Measurements from ENCODE around the gene CRB3. TPM values are rescaled to one million over a fixed set of nuclear protein-coding genes. Genes with fewer than 3 reads are reported as not detected.

Gene CRB3
- total RNA-seq, 3 donors from 2014 or later: 0.48 to 30.7 (median 24.6) TPM

DNA sequence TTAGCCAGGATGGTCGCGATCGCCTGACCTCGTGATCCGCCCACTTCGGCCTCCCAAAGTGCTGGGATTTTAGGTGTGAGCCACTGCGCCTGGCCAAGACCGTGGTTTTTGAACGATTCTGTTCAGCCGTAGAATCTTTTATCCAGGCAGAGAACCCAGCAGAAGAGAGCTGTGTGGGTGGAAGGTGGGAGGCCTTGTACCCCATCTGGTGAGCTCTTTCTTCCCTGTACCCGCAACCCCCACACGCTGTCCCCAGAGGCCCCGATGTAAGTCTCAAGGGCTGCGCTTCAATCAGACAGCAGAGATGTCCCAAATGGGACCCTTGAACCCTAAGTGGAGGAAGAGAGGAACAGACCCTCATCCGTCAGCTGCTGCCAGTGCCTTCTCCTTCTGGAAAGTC lies 8.1 kb upstream of the CRB3 start:
- no peak for DNase-seq (ENCODE audit: low spot score in 2 of 2)
- intact Hi-C loops (cut with DNase I; ENCODE audit: low total_unique reads): loop anchor here (1.0 kb wide), 1 partner anchor 32 kb away; the partner anchor contains the start of gene KHSRP
- H3K9me3 ChIP-seq: peaks cover 10 to 12% of the 10 kb centered on the region in 2 donors
- peaks cover 12% of the 10 kb centered on the region for H3K36me3 ChIP-seq
- H3K27me3 ChIP-seq: no peaks in the 10 kb centered on the region
- no peak overlapping the region for H3K4me3 ChIP-seq
- H3K27ac ChIP-seq: no peak overlapping the region
- peaks cover 0 to 4% of the 10 kb centered on the region in 2 donors for H3K4me1 ChIP-seq
- no peak for TF ChIP-seq POLR2AphosphoS5 (IDR thresholded peaks at IDR 0.05)

DNA sequence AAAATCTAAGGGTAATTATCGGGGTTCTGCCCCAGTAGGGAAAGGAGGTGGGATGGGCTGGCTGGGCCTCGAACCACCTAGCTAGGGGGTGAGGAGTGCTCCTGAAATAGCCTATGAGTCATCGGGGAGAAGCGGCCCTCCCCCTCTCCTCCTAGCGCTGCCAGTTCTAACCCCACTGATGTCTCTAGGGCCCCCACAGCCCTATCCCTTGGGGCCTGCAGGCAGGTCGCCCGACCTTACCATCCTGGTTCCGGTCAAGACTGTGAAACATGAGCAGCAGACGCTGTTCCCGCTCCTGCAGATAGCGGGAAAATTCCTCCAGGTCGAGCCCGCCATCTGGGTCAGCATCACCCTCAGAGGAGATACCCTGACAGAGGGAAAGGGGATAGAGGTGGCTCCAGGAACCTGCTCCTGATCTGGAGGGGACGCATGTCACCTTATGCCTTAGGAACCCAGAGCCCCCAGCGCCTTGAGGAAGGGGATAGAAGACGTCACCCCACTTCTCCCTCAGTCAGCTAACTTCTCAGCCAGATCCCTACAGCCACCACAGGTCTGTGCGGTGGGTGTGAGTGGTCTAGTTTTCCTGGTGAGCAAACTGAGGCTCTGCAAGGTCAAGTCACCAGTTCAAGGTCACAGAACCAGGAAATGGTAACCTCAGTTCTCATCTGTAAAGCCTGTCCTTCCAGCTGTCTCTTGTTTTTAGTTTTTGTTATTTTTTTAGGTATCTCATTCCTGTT lies 5.9 kb upstream of the CRB3 start:
- Histone ChIP-seq H3K4me1 (peaks cover 0 to 4% of the 10 kb centered on the region in 2 donors), H3K4me3 (peak overlapping the region in 1 of 3 donors; percentile 96), H3K27me3 (no peaks in the 10 kb centered on the region), H3K27ac (no peak overlapping the region), H3K36me3 (peaks cover 12% of the 10 kb centered on the region), H3K9me3 (peaks cover 10 to 12% of the 10 kb centered on the region in 2 donors)
- intact Hi-C loops (cut with DNase I; ENCODE audit: low total_unique reads): no loop called here
- TF ChIP-seq POLR2AphosphoS5 (IDR thresholded peaks at IDR 0.05) (no peak), POLR2A (IDR thresholded peaks at IDR 0.05) (no peak)
- TF ChIP-seq, protein P1, sequence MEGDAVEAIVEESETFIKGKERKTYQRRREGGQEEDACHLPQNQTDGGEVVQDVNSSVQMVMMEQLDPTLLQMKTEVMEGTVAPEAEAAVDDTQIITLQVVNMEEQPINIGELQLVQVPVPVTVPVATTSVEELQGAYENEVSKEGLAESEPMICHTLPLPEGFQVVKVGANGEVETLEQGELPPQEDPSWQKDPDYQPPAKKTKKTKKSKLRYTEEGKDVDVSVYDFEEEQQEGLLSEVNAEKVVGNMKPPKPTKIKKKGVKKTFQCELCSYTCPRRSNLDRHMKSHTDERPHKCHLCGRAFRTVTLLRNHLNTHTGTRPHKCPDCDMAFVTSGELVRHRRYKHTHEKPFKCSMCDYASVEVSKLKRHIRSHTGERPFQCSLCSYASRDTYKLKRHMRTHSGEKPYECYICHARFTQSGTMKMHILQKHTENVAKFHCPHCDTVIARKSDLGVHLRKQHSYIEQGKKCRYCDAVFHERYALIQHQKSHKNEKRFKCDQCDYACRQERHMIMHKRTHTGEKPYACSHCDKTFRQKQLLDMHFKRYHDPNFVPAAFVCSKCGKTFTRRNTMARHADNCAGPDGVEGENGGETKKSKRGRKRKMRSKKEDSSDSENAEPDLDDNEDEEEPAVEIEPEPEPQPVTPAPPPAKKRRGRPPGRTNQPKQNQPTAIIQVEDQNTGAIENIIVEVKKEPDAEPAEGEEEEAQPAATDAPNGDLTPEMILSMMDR (IDR thresholded peaks at IDR 0.05): no peak
- DNase-seq (ENCODE audit: low spot score in 2 of 2): no peak

DNA sequence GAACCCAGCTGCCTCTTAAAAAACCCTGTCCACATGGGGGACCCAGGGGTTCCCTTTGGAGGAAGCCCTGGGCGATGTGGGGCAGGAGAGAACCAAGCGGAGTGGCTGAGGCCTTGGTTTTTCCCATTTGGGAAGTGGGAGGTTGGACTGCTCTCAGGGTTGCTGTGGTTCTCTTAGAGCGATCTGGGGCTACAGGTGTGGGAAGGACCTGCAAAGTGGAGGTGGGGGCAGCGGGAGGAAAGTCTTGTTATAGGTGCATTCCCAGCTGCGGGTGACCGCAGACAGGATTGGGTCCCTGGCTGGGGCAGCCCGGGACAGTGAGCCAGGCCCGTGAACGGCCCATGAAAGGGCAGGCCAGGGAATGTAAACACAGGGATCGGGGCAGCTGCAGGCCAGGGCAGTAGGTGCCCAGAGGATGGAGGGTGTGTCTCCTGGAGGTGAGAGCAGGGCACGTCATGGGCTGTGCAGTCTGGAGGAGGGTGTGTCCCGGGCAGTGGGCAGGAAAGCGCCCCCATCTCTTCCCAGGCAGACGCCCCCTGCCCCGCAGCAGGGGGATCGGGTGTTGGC lies 5.3 kb upstream of the CRB3 start:
- intact Hi-C loops (cut with DNase I; ENCODE audit: low total_unique reads): no loop called here
- Histone ChIP-seq H3K27ac (peak overlapping the region; percentile 40 to 57), H3K36me3 (peaks cover 8% of the 10 kb centered on the region), H3K9me3 (peaks cover 7 to 9% of the 10 kb centered on the region in 2 donors), H3K4me1 (peaks cover 0 to 4% of the 10 kb centered on the region in 2 donors), H3K27me3 (no peaks in the 10 kb centered on the region), H3K4me3 (peak overlapping the region; percentile 59 to 96 (median 80))
- no peak for DNase-seq (ENCODE audit: low spot score in 2 of 2)
- TF ChIP-seq POLR2AphosphoS5 (IDR thresholded peaks at IDR 0.05): no peak

DNA sequence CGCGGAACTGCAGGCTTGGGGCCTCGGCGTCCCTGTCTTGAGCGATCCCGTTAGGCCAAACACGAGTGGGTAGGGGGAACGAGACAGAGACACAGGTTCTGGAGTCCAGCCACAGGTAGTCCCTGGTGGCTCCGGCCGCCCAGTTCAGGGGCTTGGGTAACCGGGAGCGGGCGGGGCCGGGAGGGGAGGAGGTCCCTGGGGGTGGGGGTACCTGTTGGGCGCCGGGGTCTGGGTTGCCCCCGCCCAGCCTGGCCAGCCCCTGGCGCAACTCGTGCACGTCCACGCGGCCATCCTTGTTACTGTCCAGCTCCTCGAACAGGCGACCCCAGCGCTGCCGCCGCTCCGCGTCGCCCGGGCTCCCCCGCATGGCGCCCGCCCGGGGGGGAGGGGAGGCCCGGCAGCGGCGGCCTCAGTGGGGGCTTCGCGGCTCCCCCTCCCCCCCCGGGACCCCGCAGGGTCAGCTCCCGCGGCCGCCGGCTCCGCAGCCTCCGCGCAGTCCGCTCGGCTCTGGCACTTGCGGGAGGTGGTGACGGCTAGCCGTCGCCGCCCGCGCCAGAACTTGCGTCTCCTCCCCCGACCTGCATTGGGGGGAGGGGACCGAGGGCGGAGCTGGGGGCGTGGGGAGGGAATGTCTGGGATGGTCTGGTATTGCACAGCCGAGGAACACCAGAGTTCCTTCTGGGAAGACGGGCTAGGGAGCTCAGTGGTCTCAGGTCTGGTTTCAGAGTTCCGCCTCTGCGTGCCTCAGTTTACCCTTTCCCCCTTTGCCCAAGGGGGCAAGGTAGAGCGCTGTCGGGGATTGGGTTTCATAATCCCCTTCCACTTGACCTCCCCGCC lies 4.6 kb upstream of the CRB3 start, which contains the start of gene SLC25A23:
Gene SLC25A23, minus strand, starts transcription at position 531 of the 837 bp plus-strand sequence. Its CDS starts 164 bp downstream, at position 367.
- peak; percentile 38 to 64 for DNase-seq (ENCODE audit: low spot score in 2 of 2)
- Histone ChIP-seq H3K9me3 (peaks cover 0 to 2% of the 10 kb centered on the region in 2 donors), H3K4me3 (peak within 1 kb of the TSS; percentile 59 to 96 (median 80)), H3K36me3 (peaks cover under 1% of the 10 kb centered on the region), H3K27ac (peak within 1 kb of the TSS; percentile 87 to 91), H3K4me1 (peaks cover 0 to 4% of the 10 kb centered on the region in 2 donors), H3K27me3 (peaks cover 0 to 4% of the 10 kb centered on the region in 2 donors)
- intact Hi-C loops (cut with DNase I; ENCODE audit: low total_unique reads): no loop called here
- TF ChIP-seq POLR2A (IDR thresholded peaks at IDR 0.05): no peak
- no peak for TF ChIP-seq POLR2AphosphoS5 (IDR thresholded peaks at IDR 0.05)
- TF ChIP-seq, protein P1 (IDR thresholded peaks at IDR 0.05): no peak

DNA sequence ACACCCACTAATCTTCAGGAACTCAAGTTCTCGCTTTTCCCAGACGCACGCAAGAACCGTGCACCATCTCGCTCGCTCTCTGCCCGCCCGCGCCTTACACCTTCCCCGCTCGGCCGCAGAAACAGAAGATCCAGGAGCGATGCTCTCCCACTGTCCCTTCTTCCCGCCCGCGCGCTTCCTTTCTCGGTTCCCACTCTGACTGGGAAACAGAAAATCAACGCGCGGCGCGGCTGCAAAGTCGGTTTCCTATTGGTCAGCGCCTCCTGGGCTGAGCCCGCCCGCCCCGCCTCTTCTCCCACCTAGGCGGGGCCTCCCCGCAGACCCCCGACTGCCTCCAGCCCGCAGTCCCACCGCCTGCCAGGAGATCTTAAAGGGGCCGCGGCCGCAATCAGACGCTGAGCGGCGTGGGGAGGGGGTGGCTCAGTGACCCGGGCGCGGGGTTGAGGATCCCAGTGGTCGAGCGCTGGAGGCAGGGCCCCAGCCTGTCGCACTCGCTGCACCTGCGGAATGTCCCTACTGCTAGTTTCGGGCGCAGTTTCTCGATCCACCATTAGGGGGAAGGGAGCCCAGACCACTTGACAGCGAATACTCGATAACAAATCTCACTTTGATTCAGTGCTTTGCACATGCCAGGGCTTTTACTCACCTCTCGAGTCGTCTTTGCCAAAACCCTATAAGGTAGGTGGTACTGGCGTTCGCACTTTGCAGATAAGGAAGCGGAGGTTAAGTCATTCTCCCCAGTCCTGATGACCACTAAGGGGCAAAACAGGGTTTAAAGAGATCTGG lies 3.8 kb upstream of the CRB3 start:
- no peaks in the 10 kb centered on the region for H3K9me3 ChIP-seq
- H3K4me3 ChIP-seq: peak overlapping the region; percentile 59 to 96 (median 80)
- H3K27ac ChIP-seq: peak overlapping the region; percentile 87 to 91
- TF ChIP-seq POLR2AphosphoS5 (IDR thresholded peaks at IDR 0.05): peak in 2 of 3 donors; percentile 41 to 65
- TF ChIP-seq, protein P1 (IDR thresholded peaks at IDR 0.05): peak; percentile 69 to 84 (median 82)
- TF ChIP-seq POLR2A (IDR thresholded peaks at IDR 0.05): no peak
- H3K27me3 ChIP-seq: peaks cover 0 to 5% of the 10 kb centered on the region in 2 donors
- H3K4me1 ChIP-seq: peaks cover 4 to 5% of the 10 kb centered on the region in 2 donors
- peak; percentile 92 to 97 for DNase-seq (ENCODE audit: low spot score in 2 of 2)
- H3K36me3 ChIP-seq: no peaks in the 10 kb centered on the region
- intact Hi-C loops (cut with DNase I; ENCODE audit: low total_unique reads): no loop called here
